Trophoblast cell (in vitro differentiated cells and primary cell): ENCODE results near the gene CDKL4.

Experiments used
- DNase-seq, 2 donors: peaks; one replicate each; pipeline ENCODE4 v3.0.0-alpha.2; 2016
- H2AFZ ChIP-seq: 2 replicates; pipeline ENCODE4 v1.6.1; 2013; ENCODE audit warnings: low read length, moderate library complexity, mild to moderate bottlenecking; ENCODE audit not compliant: insufficient read depth, poor library complexity
- H2AK5ac ChIP-seq: 2 replicates; pipeline ENCODE4 v1.6.1; 2013; ENCODE audit warnings: mild to moderate bottlenecking, low read length
- H2BK120ac ChIP-seq: 2 replicates; pipeline ENCODE4 v1.6.1; 2013; ENCODE audit warnings: low read length, mild to moderate bottlenecking, moderate library complexity; ENCODE audit not compliant: insufficient read depth, poor library complexity
- H2BK12ac ChIP-seq: 2 replicates; pipeline ENCODE4 v1.6.1; 2013; ENCODE audit warnings: mild to moderate bottlenecking, low read length, moderate library complexity
- H2BK5ac ChIP-seq: 2 replicates; pipeline ENCODE4 v1.6.1; 2013; ENCODE audit warnings: low read length, low read depth, moderate library complexity, mild to moderate bottlenecking; ENCODE audit not compliant: poor library complexity
- H3K14ac ChIP-seq: 2 replicates; pipeline ENCODE4 v1.6.1; 2013; ENCODE audit warnings: mild to moderate bottlenecking, low read length
- H3K18ac ChIP-seq: 2 replicates; pipeline ENCODE4 v1.6.1; 2013; ENCODE audit warnings: mild to moderate bottlenecking, low read length
- H3K23ac ChIP-seq: 2 replicates; pipeline ENCODE4 v1.6.1; 2013; ENCODE audit warnings: low read length
- H3K27ac ChIP-seq: 2 replicates; pipeline ENCODE4 v1.5.1; 2013; ENCODE audit warnings: low read depth, mild to moderate bottlenecking, inconsistent platforms, low read length, moderate library complexity
- H3K27me3 ChIP-seq: 2 replicates; pipeline ENCODE4 v1.6.1; 2013; ENCODE audit warnings: inconsistent platforms, mild to moderate bottlenecking, low read length, moderate library complexity; ENCODE audit not compliant: insufficient read depth
- H3K36me3 ChIP-seq, 2 experiments: 1 replicate in 1 of 2; 2 replicates in 1 of 2; pipeline ENCODE4 v1.6.1; 2013; ENCODE audit warnings: low read length in 2 of 2, mild to moderate bottlenecking in 2 of 2, moderate library complexity in 1 of 2; ENCODE audit not compliant: insufficient read depth in 2 of 2, control insufficient read depth in 1 of 2
- H3K4ac ChIP-seq: 2 replicates; pipeline ENCODE4 v1.6.1; 2013; ENCODE audit warnings: low read depth, mild to moderate bottlenecking, low read length, moderate library complexity
- H3K4me1 ChIP-seq, 2 experiments: 1 replicate in 1 of 2; 2 replicates in 1 of 2; pipeline ENCODE4 v1.6.1; 2013; ENCODE audit warnings: low read length in 2 of 2, mild to moderate bottlenecking in 2 of 2, moderate library complexity in 1 of 2; ENCODE audit not compliant: insufficient read depth in 2 of 2, control insufficient read depth in 1 of 2
- H3K4me2 ChIP-seq: 2 replicates; pipeline ENCODE4 v1.6.1; 2013; ENCODE audit warnings: inconsistent platforms, mild to moderate bottlenecking, low read length, moderate library complexity
- H3K4me3 ChIP-seq: 2 replicates; pipeline ENCODE4 v1.5.1; 2013; ENCODE audit warnings: mild to moderate bottlenecking, low read depth, low read length, inconsistent platforms
- H3K79me1 ChIP-seq: one replicate; pipeline ENCODE4 v1.6.1; 2013; ENCODE audit warnings: low read length
- H3K79me2 ChIP-seq: 2 replicates; pipeline ENCODE4 v1.6.1; 2013; ENCODE audit warnings: low read length, mild to moderate bottlenecking; ENCODE audit not compliant: control insufficient read depth, insufficient read depth, poor library complexity
- H3K9ac ChIP-seq: 2 replicates; pipeline ENCODE4 v1.6.1; 2013; ENCODE audit warnings: mild to moderate bottlenecking, low read length
- H3K9me3 ChIP-seq: 2 replicates; pipeline ENCODE4 v1.6.1; 2013; ENCODE audit warnings: low read depth, mild to moderate bottlenecking, control low read depth, inconsistent platforms, low read length; ENCODE audit not compliant: insufficient read depth
- H4K12ac ChIP-seq: 2 replicates; pipeline ENCODE4 v1.6.1; 2013; ENCODE audit warnings: low read depth, mild to moderate bottlenecking, low read length, moderate library complexity
- H4K8ac ChIP-seq: 2 replicates; pipeline ENCODE4 v1.6.1; 2013; ENCODE audit warnings: low read depth, mild to moderate bottlenecking, low read length, moderate library complexity
- H4K91ac ChIP-seq: one replicate; pipeline ENCODE4 v1.6.1; 2013; ENCODE audit warnings: low read depth, mild to moderate bottlenecking, low read length, moderate library complexity
- WGBS: extraction: QIAGEN DNeasy Blood & Tissue Kit; methylation state at CpG from one replicate; pipeline ENCODE4 v1.1.7; 2013; ENCODE audit warnings: missing lambda C conversion rate; ENCODE audit not compliant: insufficient read length, insufficient coverage; ENCODE audit errors: extremely low coverage; 5-methylcytosine and 5-hydroxymethylcytosine counted together

Gene CDKL4

DNA sequence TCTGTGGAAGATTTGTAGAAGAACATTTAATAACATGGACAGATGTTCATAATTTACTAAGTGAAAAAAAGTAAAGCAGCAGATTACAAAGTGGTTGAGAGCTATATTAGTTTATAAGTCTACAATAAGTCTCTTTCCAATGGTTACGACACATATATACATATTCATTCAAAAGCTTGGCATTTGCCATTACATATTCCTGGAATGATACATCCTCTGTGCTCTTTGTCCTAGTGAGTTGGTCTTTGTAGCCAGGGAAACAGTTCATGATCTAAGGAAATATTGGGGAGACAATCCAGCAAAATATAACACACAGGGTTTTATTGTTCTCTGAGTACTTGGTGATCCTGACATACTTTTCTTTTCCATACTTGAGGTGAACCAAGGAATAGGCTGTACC lies 90.5 kb downstream of the CDKL4 start:
- no peak overlapping the region for H2BK5ac ChIP-seq
- H3K79me1 ChIP-seq, result no peaks in the 10 kb centered on the region
- no peak overlapping the region for H2BK12ac ChIP-seq
- H4K12ac ChIP-seq, result no peak overlapping the region
- no peak overlapping the region for H2AFZ ChIP-seq
- H3K4ac ChIP-seq, result no peak overlapping the region
- no peaks in the 10 kb centered on the region for H3K9me3 ChIP-seq
- H2BK120ac ChIP-seq, result no peak overlapping the region
- no peak overlapping the region for H3K27ac ChIP-seq
- DNase-seq, result peak in 1 of 2 donors; percentile 7
- H3K36me3 ChIP-seq, result no peaks in the 10 kb centered on the region
- H3K4me2 ChIP-seq, result no peak overlapping the region
- H3K4me3 ChIP-seq, result no peak overlapping the region
- no peak overlapping the region for H4K8ac ChIP-seq
- H3K9ac ChIP-seq, result no peak overlapping the region
- no peaks in the 10 kb centered on the region for H3K4me1 ChIP-seq
- no peaks in the 10 kb centered on the region for H3K27me3 ChIP-seq
- H3K18ac ChIP-seq, result no peak overlapping the region
- no peaks in the 10 kb centered on the region for H3K79me2 ChIP-seq
- H2AK5ac ChIP-seq, result no peak overlapping the region
- no CpG with 5 or more reads among the region's 1 CpG for WGBS
- no peak overlapping the region for H3K23ac ChIP-seq
- no peak overlapping the region for H4K91ac ChIP-seq
- no peak overlapping the region for H3K14ac ChIP-seq

GRCh38 chr2:39152504-39152903 lies 91.3 kb downstream of the CDKL4 start:
- H2AK5ac ChIP-seq, result no peak overlapping the region
- H4K12ac ChIP-seq, result no peak overlapping the region
- no peak overlapping the region for H2BK120ac ChIP-seq
- no peaks in the 10 kb centered on the region for H3K36me3 ChIP-seq
- no peak for DNase-seq
- H4K8ac ChIP-seq, result no peak overlapping the region
- no peak overlapping the region for H3K4ac ChIP-seq
- no peak overlapping the region for H3K9ac ChIP-seq
- H3K14ac ChIP-seq, result no peak overlapping the region
- H3K4me3 ChIP-seq, result no peak overlapping the region
- no peaks in the 10 kb centered on the region for H3K79me2 ChIP-seq
- no peak overlapping the region for H2BK12ac ChIP-seq
- no peak overlapping the region for H3K23ac ChIP-seq
- no peaks in the 10 kb centered on the region for H3K9me3 ChIP-seq
- H3K4me2 ChIP-seq, result no peak overlapping the region
- no peaks in the 10 kb centered on the region for H3K27me3 ChIP-seq
- H3K27ac ChIP-seq, result no peak overlapping the region
- H2AFZ ChIP-seq, result no peak overlapping the region
- no peaks in the 10 kb centered on the region for H3K79me1 ChIP-seq
- H3K4me1 ChIP-seq, result no peaks in the 10 kb centered on the region
- H4K91ac ChIP-seq, result no peak overlapping the region
- no peak overlapping the region for H2BK5ac ChIP-seq
- no peak overlapping the region for H3K18ac ChIP-seq
- no CpG with 5 or more reads among the region's 2 CpGs for WGBS

DNA sequence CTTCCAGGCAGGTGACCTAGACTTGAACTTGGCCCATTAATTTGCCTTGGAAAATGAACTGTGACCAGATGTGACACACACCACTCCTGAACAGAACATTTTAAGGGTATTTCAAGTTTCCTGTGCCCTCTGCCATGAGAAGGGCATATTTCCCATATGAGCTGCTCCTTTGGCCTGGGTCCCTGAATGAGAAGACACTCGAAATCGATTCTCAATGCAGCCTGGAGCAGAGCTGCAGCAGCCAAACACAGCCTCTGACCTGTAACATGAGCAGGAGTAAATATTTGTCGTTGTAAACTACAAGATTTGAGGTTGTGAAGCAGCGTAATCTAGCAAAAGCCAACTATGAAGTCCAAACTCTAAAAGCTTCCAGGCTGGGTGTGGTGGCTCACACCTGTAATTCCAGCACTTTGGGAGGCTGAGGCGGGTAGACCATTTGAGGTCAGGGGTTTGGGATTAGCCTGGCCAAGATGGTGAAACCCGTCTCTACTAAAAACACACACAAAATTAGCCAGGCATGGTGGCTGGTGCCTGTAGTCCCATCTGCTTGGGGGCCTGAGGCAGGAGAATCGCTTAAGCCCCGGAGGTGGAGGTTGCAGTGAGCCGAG lies 92.8 kb downstream of the CDKL4 start:
- H3K4ac ChIP-seq, result no peak overlapping the region
- H3K27me3 ChIP-seq, result no peaks in the 10 kb centered on the region
- H2BK5ac ChIP-seq, result no peak overlapping the region
- H3K4me1 ChIP-seq, result no peaks in the 10 kb centered on the region
- no peak overlapping the region for H3K4me2 ChIP-seq
- H3K18ac ChIP-seq, result no peak overlapping the region
- H4K91ac ChIP-seq, result no peak overlapping the region
- H3K23ac ChIP-seq, result no peak overlapping the region
- H3K36me3 ChIP-seq, result no peaks in the 10 kb centered on the region
- no peak overlapping the region for H3K4me3 ChIP-seq
- H2AK5ac ChIP-seq, result no peak overlapping the region
- no peak overlapping the region for H3K9ac ChIP-seq
- no peak overlapping the region for H2AFZ ChIP-seq
- H3K14ac ChIP-seq, result no peak overlapping the region
- H2BK120ac ChIP-seq, result no peak overlapping the region
- WGBS, result no CpG with 5 or more reads among the region's 9 CpGs
- H4K12ac ChIP-seq, result no peak overlapping the region
- H3K27ac ChIP-seq, result no peak overlapping the region
- H2BK12ac ChIP-seq, result no peak overlapping the region
- H3K9me3 ChIP-seq, result no peaks in the 10 kb centered on the region
- H4K8ac ChIP-seq, result no peak overlapping the region
- DNase-seq, result no peak
- no peaks in the 10 kb centered on the region for H3K79me1 ChIP-seq
- no peaks in the 10 kb centered on the region for H3K79me2 ChIP-seq

- H3K4ac ChIP-seq, result no peak overlapping the region
- no peaks in the 10 kb centered on the region for H3K79me1 ChIP-seq
- no peaks in the 10 kb centered on the region for H3K27me3 ChIP-seq
- no peak overlapping the region for H4K12ac ChIP-seq
- H3K36me3 ChIP-seq, result no peaks in the 10 kb centered on the region
- H3K18ac ChIP-seq, result no peak overlapping the region
- no peaks in the 10 kb centered on the region for H3K79me2 ChIP-seq
- no peak overlapping the region for H3K27ac ChIP-seq
- H3K23ac ChIP-seq, result no peak overlapping the region
- no peak overlapping the region for H2AK5ac ChIP-seq
- H2AFZ ChIP-seq, result no peak overlapping the region
- H2BK120ac ChIP-seq, result no peak overlapping the region
- no peak overlapping the region for H3K14ac ChIP-seq
- no peak overlapping the region for H2BK5ac ChIP-seq
- no peak for DNase-seq
- H3K9me3 ChIP-seq, result no peaks in the 10 kb centered on the region
- H4K91ac ChIP-seq, result no peak overlapping the region
- no peak overlapping the region for H2BK12ac ChIP-seq
- H4K8ac ChIP-seq, result no peak overlapping the region
- H3K4me3 ChIP-seq, result no peak overlapping the region
- no peak overlapping the region for H3K4me2 ChIP-seq
- no CpG with 5 or more reads among the region's 6 CpGs for WGBS
- H3K9ac ChIP-seq, result no peak overlapping the region
- H3K4me1 ChIP-seq, result no peaks in the 10 kb centered on the region
These were observed 93.6 kb downstream of the CDKL4 start for GRCh38 chr2:39150102-39150562.
